Measurements from ENCODE around the gene PLBD1.

GRCh38 chr12:14601692-14602478, 34.2 kb upstream of the PLBD1 start:
- TF ChIP-seq, protein P1, sequence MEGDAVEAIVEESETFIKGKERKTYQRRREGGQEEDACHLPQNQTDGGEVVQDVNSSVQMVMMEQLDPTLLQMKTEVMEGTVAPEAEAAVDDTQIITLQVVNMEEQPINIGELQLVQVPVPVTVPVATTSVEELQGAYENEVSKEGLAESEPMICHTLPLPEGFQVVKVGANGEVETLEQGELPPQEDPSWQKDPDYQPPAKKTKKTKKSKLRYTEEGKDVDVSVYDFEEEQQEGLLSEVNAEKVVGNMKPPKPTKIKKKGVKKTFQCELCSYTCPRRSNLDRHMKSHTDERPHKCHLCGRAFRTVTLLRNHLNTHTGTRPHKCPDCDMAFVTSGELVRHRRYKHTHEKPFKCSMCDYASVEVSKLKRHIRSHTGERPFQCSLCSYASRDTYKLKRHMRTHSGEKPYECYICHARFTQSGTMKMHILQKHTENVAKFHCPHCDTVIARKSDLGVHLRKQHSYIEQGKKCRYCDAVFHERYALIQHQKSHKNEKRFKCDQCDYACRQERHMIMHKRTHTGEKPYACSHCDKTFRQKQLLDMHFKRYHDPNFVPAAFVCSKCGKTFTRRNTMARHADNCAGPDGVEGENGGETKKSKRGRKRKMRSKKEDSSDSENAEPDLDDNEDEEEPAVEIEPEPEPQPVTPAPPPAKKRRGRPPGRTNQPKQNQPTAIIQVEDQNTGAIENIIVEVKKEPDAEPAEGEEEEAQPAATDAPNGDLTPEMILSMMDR (IDR thresholded peaks at IDR 0.05) = no peak
- TF ChIP-seq POLR2AphosphoS5 (IDR thresholded peaks at IDR 0.05) = no peak
